Measurements from ENCODE around the gene NSD1. TPM values are rescaled to one million over a fixed set of nuclear protein-coding genes. Genes with fewer than 3 reads are reported as not detected.

Gene NSD1
- total and polyA plus RNA-seq, 3 donors from 2014 or later: 66.0 to 86.6 (median 71.2) TPM

GRCh38 chr5:177090813-177091212 lies 42.8 kb upstream of the NSD1 start:
- Histone ChIP-seq H3K4me3 (no peak overlapping the region), H3K27ac (no peak overlapping the region), H3K4me1 (peaks cover 30% of the 10 kb centered on the region), H3K27me3 (no peaks in the 10 kb centered on the region), H3K9me3 (no peaks in the 10 kb centered on the region), H3K36me3 (ENCODE audit: low read depth, missing control alignments) (no peaks in the 10 kb centered on the region)
- intact Hi-C loops (cut with DNase I; ENCODE audit: low total_unique reads): no loop called here
- 94 to 97% methylated on average over 12 to 13 of the region's 13 CpGs for WGBS, 2 donors
- TF ChIP-seq CTCF (IDR thresholded peaks at IDR 0.05): no peak
- TF ChIP-seq POLR2A (IDR thresholded peaks at IDR 0.05): no peak
- no peak for DNase-seq

DNA sequence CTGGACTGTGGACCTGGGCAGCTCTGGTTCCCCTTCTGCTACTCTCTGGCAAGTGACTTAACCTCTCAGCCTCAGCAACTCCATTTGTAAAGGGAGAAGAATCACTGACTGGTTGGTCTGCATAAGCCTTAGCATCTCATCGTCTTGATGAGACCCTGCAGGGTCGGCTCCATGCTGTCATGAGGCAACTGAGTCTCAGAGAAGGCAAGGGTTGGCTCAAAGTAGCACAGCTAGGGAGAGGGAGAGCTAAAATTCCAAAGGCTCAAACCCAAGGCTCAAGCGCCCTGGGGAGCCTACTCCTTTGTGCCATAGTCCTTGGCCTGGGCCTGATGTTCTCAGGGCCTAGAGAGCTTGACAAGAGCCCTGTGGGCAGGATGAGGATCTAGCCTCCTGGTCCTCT lies 42.3 kb upstream of the NSD1 start:
- peaks cover 30% of the 10 kb centered on the region for H3K4me1 ChIP-seq

GRCh38 chr5:177092178-177093081 lies 41.1 kb upstream of the NSD1 start:
- TF ChIP-seq POLR2A (IDR thresholded peaks at IDR 0.05) (no peak), CTCF (IDR thresholded peaks at IDR 0.05) (no peak)
- 84 to 94% methylated on average over 10 to 32 of the region's 32 CpGs for WGBS, 2 donors
- Histone ChIP-seq H3K36me3 (ENCODE audit: low read depth, missing control alignments) (no peaks in the 10 kb centered on the region), H3K9me3 (no peaks in the 10 kb centered on the region), H3K27me3 (no peaks in the 10 kb centered on the region), H3K27ac (no peak overlapping the region), H3K4me3 (no peak overlapping the region), H3K4me1 (peaks cover 24% of the 10 kb centered on the region)
- no peak for DNase-seq
- intact Hi-C loops (cut with DNase I; ENCODE audit: low total_unique reads): no loop called here

More for the DNA sequence above, 42.3 kb upstream of the NSD1 start:
- H3K9me3 ChIP-seq: no peaks in the 10 kb centered on the region
- no peaks in the 10 kb centered on the region for H3K27me3 ChIP-seq
- no peak for DNase-seq
- TF ChIP-seq POLR2A (IDR thresholded peaks at IDR 0.05): no peak
- TF ChIP-seq CTCF (IDR thresholded peaks at IDR 0.05): no peak
- intact Hi-C loops (cut with DNase I; ENCODE audit: low total_unique reads): no loop called here
- no peak overlapping the region for H3K4me3 ChIP-seq
- H3K36me3 ChIP-seq (ENCODE audit: low read depth, missing control alignments): no peaks in the 10 kb centered on the region
- no peak overlapping the region for H3K27ac ChIP-seq
- WGBS, 2 donors: 88 to 94% methylated on average over 3 of the region's 3 CpGs

DNA sequence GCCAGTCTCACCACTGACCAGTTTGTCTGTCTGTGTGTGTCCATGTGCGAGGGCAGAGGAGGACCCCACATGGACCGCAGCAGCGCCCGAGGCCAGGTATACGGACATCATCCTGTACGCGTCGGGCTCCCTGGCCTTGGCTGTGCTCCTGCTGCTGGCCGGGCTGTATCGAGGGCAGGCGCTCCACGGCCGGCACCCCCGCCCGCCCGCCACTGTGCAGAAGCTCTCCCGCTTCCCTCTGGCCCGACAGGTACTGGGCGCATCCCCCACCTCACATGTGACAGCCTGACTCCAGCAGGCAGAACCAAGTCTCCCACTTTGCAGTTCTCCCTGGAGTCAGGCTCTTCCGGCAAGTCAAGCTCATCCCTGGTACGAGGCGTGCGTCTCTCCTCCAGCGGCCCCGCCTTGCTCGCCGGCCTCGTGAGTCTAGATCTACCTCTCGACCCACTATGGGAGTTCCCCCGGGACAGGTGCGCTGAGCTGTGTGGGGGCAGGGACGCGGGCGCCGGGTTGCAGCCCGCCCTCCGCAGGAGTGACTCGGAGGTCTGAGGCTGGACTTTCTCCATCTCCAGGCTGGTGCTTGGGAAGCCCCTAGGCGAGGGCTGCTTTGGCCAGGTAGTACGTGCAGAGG lies 40.4 kb upstream of the NSD1 start:
- no peak overlapping the region for H3K27ac ChIP-seq

More for the DNA sequence above, 40.4 kb upstream of the NSD1 start:
- peaks cover 22% of the 10 kb centered on the region for H3K4me1 ChIP-seq
- H3K9me3 ChIP-seq: no peaks in the 10 kb centered on the region
- H3K27me3 ChIP-seq: no peaks in the 10 kb centered on the region
- 88% methylated on average over 19 to 31 of the region's 40 CpGs for WGBS, 2 donors
- intact Hi-C loops (cut with DNase I; ENCODE audit: low total_unique reads): no loop called here
- no peaks in the 10 kb centered on the region for H3K36me3 ChIP-seq (ENCODE audit: low read depth, missing control alignments)
- H3K4me3 ChIP-seq: no peak overlapping the region
- DNase-seq: no peak
- no peak for TF ChIP-seq POLR2A (IDR thresholded peaks at IDR 0.05)
- no peak for TF ChIP-seq CTCF (IDR thresholded peaks at IDR 0.05)

Measured in testis (tissue), 3 donors.